B cell (primary cell): Measurements from ENCODE around the gene NPBWR2. TPM values are rescaled to one million over a fixed set of nuclear protein-coding genes. Genes with fewer than 3 reads are reported as not detected.

ENCODE experiments used
- ATAC-seq: fragments of 200-7000 bp; cut with Tn5 transposase; one replicate; pipeline ENCODE4 v1.10.0; 2021; ENCODE audit warnings: low read depth, mild to moderate bottlenecking, moderate number of reproducible peaks, moderate library complexity
- CTCF ChIA-PET: fragments of 350-600 bp; sonication (Branson Sonifier 250); formaldehyde crosslinking; loops from one replicate; lab custom pipeline; 2021; ENCODE audit warnings: antibody characterized with exemption, inconsistent platforms; lab: Charles Lee
- POLR2A ChIA-PET: fragments of 350-600 bp; sonication (Branson Sonifier 250); formaldehyde crosslinking; loops from one replicate; lab custom pipeline; 2021; ENCODE audit warnings: antibody characterized with exemption; lab: Charles Lee
- DNase-seq: peaks from one replicate; pipeline ENCODE4 v3.0.0; 2013
- H2AFZ ChIP-seq: 2 replicates; pipeline ENCODE4 v1.6.1; 2012; ENCODE audit warnings: mild to moderate bottlenecking, low read depth, low read length; ENCODE audit not compliant: insufficient read depth, poor library complexity, severe bottlenecking
- H3K27ac ChIP-seq, 2 donors: 1 replicate in 1 of 2; 2 replicates in 1 of 2; pipeline ENCODE4 v1.5.1; 2012 to 2013; ENCODE audit warnings: low read length in 2 of 2, mild to moderate bottlenecking in 2 of 2, moderate library complexity in 1 of 2
- H3K27me3 ChIP-seq, 4 experiments: fragments of 200-600 bp in 1 of 4; sonication (generic) in 1 of 4; replicated peaks in 1 of 4; 1 replicate in 2 of 4; 2 replicates in 2 of 4; pipeline versions ENCODE4 v1.6.1 to v1.7.0; 2013 to 2016; ENCODE audit warnings: low read length in 3 of 4, mild to moderate bottlenecking in 2 of 4, mixed read lengths in 1 of 4, moderate library complexity in 1 of 4; ENCODE audit not compliant: insufficient read depth in 4 of 4, control insufficient read depth in 3 of 4; ENCODE audit errors: control extremely low read depth in 1 of 4
- H3K36me3 ChIP-seq, 2 experiments: replicated peaks in 1 of 2; 1 replicate in 1 of 2; 2 replicates in 1 of 2; pipeline versions ENCODE4 v1.6.1 to v1.7.1; 2013; ENCODE audit warnings: low read length in 1 of 2; ENCODE audit not compliant: insufficient read depth in 2 of 2, control insufficient read depth in 1 of 2; ENCODE audit errors: control extremely low read depth in 1 of 2, extremely low read depth in 1 of 2
- H3K4me1 ChIP-seq, 2 donors: fragments of 200-600 bp in 1 of 2; sonication (generic) in 1 of 2; 1 replicate in 1 of 2; 2 replicates in 1 of 2; pipeline versions ENCODE4 v1.5.1 to v1.6.1; 2013 to 2017; ENCODE audit warnings: low read length in 2 of 2; ENCODE audit not compliant: control insufficient read depth in 2 of 2, insufficient read depth in 2 of 2
- H3K4me2 ChIP-seq: replicated peaks from 2 replicates; pipeline ENCODE3; 2012; ENCODE audit warnings: mild to moderate bottlenecking, low read depth, low read length; ENCODE audit not compliant: poor library complexity, severe bottlenecking
- H3K4me3 ChIP-seq, 5 experiments: fragments of 200-600 bp in 1 of 5; sonication (generic) in 1 of 5; 1 replicate in 3 of 5; 2 replicates in 2 of 5; pipeline versions ENCODE4 v1.5.1 to v1.7.0; 2011 to 2016; ENCODE audit warnings: low read length in 4 of 5, mild to moderate bottlenecking in 4 of 5, low read depth in 2 of 5, control low read depth in 1 of 5, moderate library complexity in 1 of 5; ENCODE audit not compliant: insufficient read depth in 1 of 5; ENCODE audit errors: control extremely low read depth in 1 of 5, extremely low read depth in 1 of 5
- H3K79me2 ChIP-seq: fragments of 200-600 bp; sonication (generic); one replicate; pipeline ENCODE4 v1.6.0; 2016; ENCODE audit warnings: low read length; ENCODE audit not compliant: control insufficient read depth, insufficient read depth
- H3K9ac ChIP-seq: fragments of 200-600 bp; sonication (generic); 2 replicates; pipeline ENCODE4 v1.6.1; 2017; ENCODE audit warnings: mild to moderate bottlenecking, low read length, moderate library complexity
- H3K9me3 ChIP-seq, 3 donors: one replicate each; pipeline versions ENCODE4 v1.6.1 to v1.7.1; 2013; ENCODE audit warnings: low read length in 2 of 3; ENCODE audit not compliant: control insufficient read depth in 2 of 3, insufficient read depth in 1 of 3; ENCODE audit errors: control extremely low read depth in 1 of 3
- H4K20me1 ChIP-seq: 2 replicates; pipeline ENCODE4 v1.6.0; 2012; ENCODE audit warnings: mild to moderate bottlenecking, low read length; ENCODE audit not compliant: insufficient read depth, control insufficient read depth, poor library complexity, severe bottlenecking
- H3K27ac Mint-ChIP-seq: one replicate; pipeline ENCODE4 v1.8.0; 2021; ENCODE audit warnings: mixed read lengths
- H3K27me3 Mint-ChIP-seq: one replicate; pipeline ENCODE4 v1.8.0; 2021; ENCODE audit warnings: mixed read lengths
- H3K4me1 Mint-ChIP-seq: one replicate; pipeline ENCODE4 v1.8.0; 2021; ENCODE audit warnings: mixed read lengths
- H3K4me3 Mint-ChIP-seq: one replicate; pipeline ENCODE4 v1.8.0; 2021; ENCODE audit warnings: mixed read lengths
- H3K9me3 Mint-ChIP-seq: one replicate; pipeline ENCODE4 v1.8.0; 2022; ENCODE audit warnings: mixed read lengths; ENCODE audit not compliant: insufficient read depth
- CTCF ChIP-seq: fragments of 200-600 bp; IDR thresholded peaks from one replicate; pipeline ENCODE4 v1.8.0; 2022; ENCODE audit warnings: antibody characterized with exemption, mild to moderate bottlenecking
- EZH2 ChIP-seq: IDR thresholded peaks from 2 replicates; pipeline ENCODE4 v1.6.1; 2012; ENCODE audit warnings: borderline replicate concordance, low read depth, mild to moderate bottlenecking, moderate library complexity, low read length; ENCODE audit not compliant: insufficient read depth, poor library complexity, severe bottlenecking
- WGBS: methylation state at CpG from one replicate; pipeline ENCODE4 v1.1.5; 2013; ENCODE audit warnings: missing lambda C conversion rate; ENCODE audit not compliant: insufficient coverage; 5-methylcytosine and 5-hydroxymethylcytosine counted together
- intact Hi-C: fragments of 100-400 bp; cut with micrococcal nuclease; formaldehyde crosslinking; loops from one replicate; pipeline ENCODE4 v1.10.0; 2022
- polyA plus RNA-seq: library from polyadenylated mRNA; depleted of rRNA; stranded (reverse); fragments of >200 nt; gene quantifications from 2 replicates; pipeline ENCODE4 v1.2.3, GENCODE V29; 2012
- total RNA-seq, 2 donors: library from RNA; stranded (reverse); fragments of 120-200 nt in 1 of 2; gene quantifications; 1 replicate in 1 of 2; 2 replicates in 1 of 2; pipeline versions ENCODE4 v1.2.3 to v1.2.4, GENCODE V29; 2013 to 2022

NPBWR2 gene
- total and polyA plus RNA-seq, 2 donors (not counting 1 experiment from before 2014, with no cell fraction given): 0.21 TPM; not detected in 1

GRCh38 chr20:64150756-64151632, 43.6 kb upstream of the NPBWR2 start:
- H3K27ac Mint-ChIP-seq: no peak overlapping the region
- POLR2A ChIA-PET: no interaction called here
- WGBS: 81% methylated on average over 13 of the region's 13 CpGs

More at GRCh38 chr20:64150756-64151632, 43.6 kb upstream of the NPBWR2 start:
- H3K9me3 Mint-ChIP-seq: no peaks in the 10 kb centered on the region
- H2AFZ ChIP-seq: no peak overlapping the region
- DNase-seq (no peak), ATAC-seq (no peak)
- no peaks in the 10 kb centered on the region for H3K4me1 ChIP-seq
- H3K4me3 Mint-ChIP-seq: no peak overlapping the region
- no peaks in the 10 kb centered on the region for H4K20me1 ChIP-seq
- intact Hi-C loops: no loop called here
- H3K79me2 ChIP-seq: no peaks in the 10 kb centered on the region
- H3K4me2 ChIP-seq: no peak overlapping the region
- H3K9me3 ChIP-seq: peaks cover 0 to 23% (median 0%) of the 10 kb centered on the region in 3 donors
- no peaks in the 10 kb centered on the region for H3K4me1 Mint-ChIP-seq
- no peak overlapping the region for H3K9ac ChIP-seq
- H3K27ac ChIP-seq: no peak overlapping the region
- CTCF ChIA-PET: no interaction called here
- no peaks in the 10 kb centered on the region for H3K36me3 ChIP-seq
- peaks cover 5% of the 10 kb centered on the region for H3K27me3 Mint-ChIP-seq
- TF ChIP-seq CTCF: no peak
- TF ChIP-seq EZH2: no peak
- H3K4me3 ChIP-seq: no peak overlapping the region
- peaks cover 0 to 10% (median 0%) of the 10 kb centered on the region in 4 experiments for H3K27me3 ChIP-seq
